ENCODE data around the gene ISG20L2.

DNA sequence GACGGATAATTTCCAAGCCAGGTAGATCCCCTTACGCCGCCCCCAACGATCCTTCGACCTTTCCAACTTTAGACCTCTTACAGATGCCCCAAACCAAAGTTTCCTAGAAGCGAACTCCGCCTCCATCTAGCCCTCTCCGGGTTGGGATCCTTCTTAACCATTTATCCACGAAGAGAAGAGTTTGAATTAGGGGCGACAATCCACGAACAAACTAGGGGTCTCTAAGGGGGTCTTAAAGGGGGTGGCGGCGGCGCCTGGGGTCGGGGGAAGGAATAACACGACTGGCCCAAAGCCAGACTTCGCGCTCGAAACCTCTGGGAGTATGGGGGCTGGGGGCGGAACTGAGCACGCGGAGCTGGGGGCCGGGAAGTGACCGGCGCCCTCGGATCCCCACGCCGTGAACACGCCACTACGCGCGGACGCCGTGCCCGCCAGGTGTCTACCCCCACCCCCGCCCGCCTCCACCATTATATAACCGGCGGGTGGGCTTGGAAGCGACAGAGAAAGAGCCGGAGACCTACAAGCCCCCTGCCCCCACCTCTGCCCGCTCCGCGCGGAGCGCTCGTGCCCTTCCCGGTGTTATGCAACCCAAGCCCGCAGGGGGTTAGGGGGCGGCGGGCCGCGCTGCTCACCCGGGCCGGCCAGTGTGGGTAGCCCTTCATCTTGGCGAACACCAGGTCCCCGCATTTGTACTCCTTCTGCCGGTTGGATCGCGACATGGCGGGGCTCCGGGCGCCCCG is 22.3 kb upstream of the ISG20L2 start:
- TF ChIP-seq, protein P1, sequence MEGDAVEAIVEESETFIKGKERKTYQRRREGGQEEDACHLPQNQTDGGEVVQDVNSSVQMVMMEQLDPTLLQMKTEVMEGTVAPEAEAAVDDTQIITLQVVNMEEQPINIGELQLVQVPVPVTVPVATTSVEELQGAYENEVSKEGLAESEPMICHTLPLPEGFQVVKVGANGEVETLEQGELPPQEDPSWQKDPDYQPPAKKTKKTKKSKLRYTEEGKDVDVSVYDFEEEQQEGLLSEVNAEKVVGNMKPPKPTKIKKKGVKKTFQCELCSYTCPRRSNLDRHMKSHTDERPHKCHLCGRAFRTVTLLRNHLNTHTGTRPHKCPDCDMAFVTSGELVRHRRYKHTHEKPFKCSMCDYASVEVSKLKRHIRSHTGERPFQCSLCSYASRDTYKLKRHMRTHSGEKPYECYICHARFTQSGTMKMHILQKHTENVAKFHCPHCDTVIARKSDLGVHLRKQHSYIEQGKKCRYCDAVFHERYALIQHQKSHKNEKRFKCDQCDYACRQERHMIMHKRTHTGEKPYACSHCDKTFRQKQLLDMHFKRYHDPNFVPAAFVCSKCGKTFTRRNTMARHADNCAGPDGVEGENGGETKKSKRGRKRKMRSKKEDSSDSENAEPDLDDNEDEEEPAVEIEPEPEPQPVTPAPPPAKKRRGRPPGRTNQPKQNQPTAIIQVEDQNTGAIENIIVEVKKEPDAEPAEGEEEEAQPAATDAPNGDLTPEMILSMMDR (IDR thresholded peaks at IDR 0.05; ENCODE audit: poor library complexity) = no peak
- TF ChIP-seq EZH2 (IDR thresholded peaks at IDR 0.05; ENCODE audit: borderline replicate concordance) (no peak), EZH2phosphoT487 (IDR thresholded peaks at IDR 0.05; ENCODE audit: low read depth, severe bottlenecking, unreplicated experiment) (no peak)

All from hepatocyte (in vitro differentiated cells).